ENCODE results near the gene RNASE7.
"Not testable (repeated sequence)": the region's sequence is repeated elsewhere in the genome, so short reads cannot be mapped to it uniquely, and the experiment has no call there.

The RNASE7 gene

DNA sequence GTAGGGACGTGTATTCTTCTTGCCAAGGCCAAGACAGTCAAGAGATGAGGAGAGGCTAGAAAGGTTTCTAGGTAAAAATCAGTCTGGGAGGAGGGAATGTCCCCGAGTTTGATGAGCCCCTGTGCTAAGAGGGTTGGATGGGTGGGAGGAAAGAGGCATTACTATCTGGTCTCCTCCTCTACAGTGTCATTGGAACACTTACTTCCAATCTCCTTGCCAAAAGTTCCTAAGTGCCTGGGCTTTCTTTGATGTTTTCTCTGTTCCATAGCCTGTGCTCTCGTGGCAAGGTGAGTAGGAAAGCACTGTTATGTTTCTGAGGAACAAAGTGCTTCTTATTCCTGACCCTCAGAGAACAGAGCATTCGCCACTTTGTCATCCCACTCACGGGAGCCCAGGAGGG, 7.5 kb upstream of the RNASE7 start, which contains the start of gene RNASE13:
Gene RNASE13 (minus strand): TSS at position 101 of the 400 bp plus-strand sequence. CDS start 519 bp downstream, outside the sequence.
- Histone ChIP-seq H3K4me1 (ENCODE audit: insufficient read depth, low read length) (peaks cover 13% of the 10 kb centered on the region), H3K9me3 (ENCODE audit: insufficient read depth, low read depth, low read length) (no peaks in the 10 kb centered on the region), H3K36me3 (ENCODE audit: insufficient read depth, low read length) (no peaks in the 10 kb centered on the region), H3K4me3 (ENCODE audit: low read length) (no peak within 1 kb of the TSS), H3K27ac (ENCODE audit: low read depth, low read length) (no peak within 1 kb of the TSS), H3K9ac (ENCODE audit: low read depth, low read length) (no peak within 1 kb of the TSS), H3K27me3 (ENCODE audit: insufficient read depth, low read length) (peaks cover 6% of the 10 kb centered on the region; the same call in 1 of the 2 replicates)
- WGBS = 86% methylated on average over 5 of the region's 5 CpGs

DNA sequence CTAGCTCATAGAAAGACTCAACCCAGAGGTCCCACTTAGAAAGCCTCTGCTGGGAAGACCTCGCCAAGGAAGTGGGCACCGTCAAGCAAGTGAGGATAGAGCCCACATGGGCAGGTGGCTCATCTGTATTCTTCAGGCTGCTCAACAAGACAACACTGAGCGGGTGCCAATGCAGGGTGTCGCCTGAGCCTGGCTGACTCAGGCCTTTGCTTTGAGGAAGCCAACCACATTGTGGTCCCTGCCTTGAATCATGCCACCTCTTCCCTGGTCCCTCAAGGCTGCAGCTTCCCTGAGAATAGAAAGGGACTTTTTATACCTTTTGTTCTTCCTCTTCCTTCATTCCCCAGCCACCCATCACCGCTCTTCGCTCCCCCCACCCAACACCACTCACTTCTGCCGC, 5.4 kb upstream of the RNASE7 start:
- Histone ChIP-seq H3K27ac (ENCODE audit: low read depth, low read length) (no peak overlapping the region), H3K9ac (ENCODE audit: low read depth, low read length) (no peak overlapping the region), H3K4me1 (ENCODE audit: insufficient read depth, low read length) (peaks cover 16% of the 10 kb centered on the region), H3K36me3 (ENCODE audit: insufficient read depth, low read length) (no peaks in the 10 kb centered on the region), H3K9me3 (ENCODE audit: insufficient read depth, low read depth, low read length) (no peaks in the 10 kb centered on the region), H3K27me3 (ENCODE audit: insufficient read depth, low read length) (peaks cover 6% of the 10 kb centered on the region; the same call in 1 of the 2 replicates), H3K4me3 (ENCODE audit: low read length) (no peak overlapping the region)
- 90% methylated on average over 7 of the region's 7 CpGs for WGBS

DNA sequence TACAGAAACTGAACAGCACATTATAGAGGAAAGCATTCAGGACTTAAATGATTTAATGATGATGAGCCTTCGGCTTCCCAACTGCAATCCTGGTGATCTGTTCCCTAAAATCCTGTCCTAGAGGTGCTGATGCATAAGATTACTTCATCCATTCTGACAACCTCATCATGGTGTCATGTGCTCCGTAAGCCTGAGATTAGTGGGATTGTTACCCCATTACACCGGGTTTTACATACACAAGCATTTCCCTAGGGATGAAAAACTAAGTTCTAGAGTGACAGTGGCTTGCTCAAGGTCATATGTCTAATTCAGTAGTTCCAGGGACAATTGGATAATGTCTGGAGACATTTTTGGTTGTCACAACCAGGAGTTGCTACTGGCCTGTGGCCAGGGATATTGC, 5.0 kb upstream of the RNASE7 start:
- Histone ChIP-seq H3K36me3 (ENCODE audit: insufficient read depth, low read length) (no peaks in the 10 kb centered on the region), H3K9ac (ENCODE audit: low read depth, low read length) (no peak overlapping the region), H3K4me3 (ENCODE audit: low read length) (no peak overlapping the region), H3K27ac (ENCODE audit: low read depth, low read length) (no peak overlapping the region), H3K27me3 (ENCODE audit: insufficient read depth, low read length) (peaks cover 4% of the 10 kb centered on the region; the same call in 1 of the 2 replicates), H3K9me3 (ENCODE audit: insufficient read depth, low read depth, low read length) (no peaks in the 10 kb centered on the region), H3K4me1 (ENCODE audit: insufficient read depth, low read length) (peaks cover 16% of the 10 kb centered on the region)
- 98% methylated on average over 3 of the region's 3 CpGs for WGBS

DNA sequence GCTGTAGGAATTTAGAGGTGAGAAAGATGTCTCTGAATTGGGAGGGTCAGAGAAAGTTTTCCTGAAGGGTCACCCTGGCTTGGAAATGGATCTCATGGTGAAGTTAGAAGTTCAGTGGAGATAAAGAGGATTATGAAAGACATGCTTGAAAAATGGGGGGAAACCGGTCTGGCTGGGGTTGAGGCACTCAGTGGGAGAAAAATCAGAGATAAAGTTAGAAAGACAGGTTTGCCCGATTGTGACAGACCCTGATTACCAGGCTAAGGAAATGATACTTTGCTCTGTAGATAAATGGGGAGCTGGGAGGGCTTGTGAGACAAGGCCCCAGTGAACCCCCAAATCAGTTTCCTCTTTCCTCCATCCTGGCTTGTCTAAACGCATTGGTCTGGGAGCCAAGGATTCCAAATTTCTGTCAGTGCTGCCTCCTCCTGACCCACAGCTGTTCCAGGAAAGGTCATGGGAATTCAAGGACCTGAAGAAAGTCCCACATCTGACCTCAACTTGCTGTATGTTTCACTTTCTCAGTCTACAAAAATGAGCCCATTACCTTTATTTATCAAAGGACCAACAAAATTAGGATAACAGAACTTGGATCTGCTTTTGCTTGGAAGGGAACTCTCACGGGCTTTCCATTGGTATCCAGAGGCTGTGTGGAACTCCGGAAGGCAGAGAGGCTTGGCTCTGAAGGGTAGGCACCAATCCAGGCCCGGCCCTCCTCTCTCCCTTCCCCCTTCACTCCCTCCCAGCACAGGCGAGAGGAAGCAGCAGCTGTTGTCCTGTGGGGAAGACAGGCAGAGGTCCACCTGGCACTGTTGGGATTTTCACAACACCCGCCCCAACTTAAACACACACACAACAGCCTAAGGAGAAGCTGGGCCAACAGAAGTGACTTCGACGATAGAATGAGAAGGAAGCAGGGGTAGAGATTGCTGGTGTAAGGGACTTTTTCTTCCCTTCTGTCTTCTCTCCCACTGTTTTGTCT, 3.4 kb upstream of the RNASE7 start:
- H3K27ac ChIP-seq (ENCODE audit: low read depth, low read length) = no peak overlapping the region
- WGBS = 37% methylated on average over 7 of the region's 10 CpGs
- H3K27me3 ChIP-seq (ENCODE audit: insufficient read depth, low read length) = no peaks in the 10 kb centered on the region
- no peak overlapping the region; the same call in 1 of the 2 replicates for H3K9ac ChIP-seq (ENCODE audit: low read depth, low read length)
- no peaks in the 10 kb centered on the region for H3K36me3 ChIP-seq (ENCODE audit: insufficient read depth, low read length)
- H3K4me3 ChIP-seq (ENCODE audit: low read length) = no peak overlapping the region
- no peaks in the 10 kb centered on the region for H3K9me3 ChIP-seq (ENCODE audit: insufficient read depth, low read depth, low read length)
- peaks cover 16% of the 10 kb centered on the region for H3K4me1 ChIP-seq (ENCODE audit: insufficient read depth, low read length)

DNA sequence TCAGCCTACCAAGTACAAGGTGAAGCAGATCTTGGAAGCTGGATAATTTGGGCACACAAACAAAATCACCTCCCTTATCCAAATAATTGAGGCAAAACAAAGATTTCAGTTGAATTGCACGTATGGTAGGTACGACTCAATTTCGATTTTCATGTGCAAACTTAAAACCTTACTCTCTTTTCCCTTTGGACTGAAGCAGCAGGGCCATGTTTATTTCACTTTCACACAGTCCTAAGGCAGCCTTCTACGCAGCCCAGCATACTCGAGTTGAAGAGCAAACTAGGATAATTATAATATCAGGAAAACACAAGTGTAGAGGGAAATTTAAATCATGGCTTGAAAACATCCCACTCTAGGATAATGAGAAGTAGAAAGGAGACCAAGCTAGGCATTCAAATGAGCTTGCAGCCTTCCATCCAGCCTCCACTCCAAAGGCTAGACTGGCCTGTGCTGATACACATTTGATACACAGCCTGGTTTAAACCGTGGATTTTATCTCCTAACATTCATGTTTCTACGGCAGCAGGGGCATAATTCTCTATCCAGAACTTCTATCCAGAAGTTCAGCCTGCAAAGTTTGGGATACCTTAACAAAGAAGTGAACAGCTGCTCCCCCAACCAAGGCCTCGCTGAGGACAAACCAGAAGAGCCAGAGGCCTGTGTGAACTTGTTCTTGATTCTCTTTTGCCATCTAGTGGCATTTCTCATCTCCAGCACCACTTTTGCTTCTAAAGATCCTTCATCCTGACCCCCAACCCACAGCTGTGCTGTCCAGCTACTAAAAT, 2.4 kb upstream of the RNASE7 start:
- Histone ChIP-seq H3K4me1 (ENCODE audit: insufficient read depth, low read length) (peaks cover 16% of the 10 kb centered on the region), H3K27me3 (ENCODE audit: insufficient read depth, low read length) (no peaks in the 10 kb centered on the region), H3K4me3 (ENCODE audit: low read length) (no peak overlapping the region), H3K36me3 (ENCODE audit: insufficient read depth, low read length) (no peaks in the 10 kb centered on the region), H3K27ac (ENCODE audit: low read depth, low read length) (no peak overlapping the region), H3K9me3 (ENCODE audit: insufficient read depth, low read depth, low read length) (no peaks in the 10 kb centered on the region), H3K9ac (ENCODE audit: low read depth, low read length) (no peak overlapping the region)
- 61% methylated on average over 6 of the region's 8 CpGs for WGBS

DNA sequence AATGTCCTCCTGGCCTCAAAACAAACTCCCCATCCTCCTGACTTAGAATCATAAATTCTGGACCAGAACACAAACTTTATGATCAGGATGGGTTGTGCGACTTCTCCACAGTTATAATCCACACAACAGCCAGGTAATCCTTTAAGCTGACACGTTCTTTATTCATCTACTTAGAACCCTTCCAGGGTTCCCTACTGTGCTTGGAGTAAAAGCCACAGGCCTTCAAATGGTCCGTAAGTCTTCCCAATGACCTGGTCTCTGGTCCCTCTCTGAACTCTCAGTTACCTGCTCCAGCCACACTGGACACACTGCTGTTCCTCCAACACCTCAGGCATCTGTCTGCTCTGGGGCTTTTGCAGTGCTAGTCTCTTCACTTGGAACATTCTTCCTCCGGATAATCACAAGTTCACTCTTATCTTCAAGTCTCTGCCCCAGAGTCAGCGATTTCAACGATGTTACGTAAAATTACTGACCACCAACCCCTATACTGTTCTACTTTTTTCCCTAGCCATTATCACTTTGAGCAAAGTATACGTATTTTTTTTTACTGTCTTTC, 1.7 kb upstream of the RNASE7 start:
- Histone ChIP-seq H3K27me3 (ENCODE audit: insufficient read depth, low read length) (no peaks in the 10 kb centered on the region), H3K36me3 (ENCODE audit: insufficient read depth, low read length) (no peaks in the 10 kb centered on the region), H3K27ac (ENCODE audit: low read depth, low read length) (no peak overlapping the region), H3K9me3 (ENCODE audit: insufficient read depth, low read depth, low read length) (no peaks in the 10 kb centered on the region), H3K4me3 (ENCODE audit: low read length) (no peak overlapping the region), H3K4me1 (ENCODE audit: insufficient read depth, low read length) (peaks cover 16% of the 10 kb centered on the region), H3K9ac (ENCODE audit: low read depth, low read length) (no peak overlapping the region)
- WGBS = 78% methylated on average over 8 of the region's 8 CpGs

DNA sequence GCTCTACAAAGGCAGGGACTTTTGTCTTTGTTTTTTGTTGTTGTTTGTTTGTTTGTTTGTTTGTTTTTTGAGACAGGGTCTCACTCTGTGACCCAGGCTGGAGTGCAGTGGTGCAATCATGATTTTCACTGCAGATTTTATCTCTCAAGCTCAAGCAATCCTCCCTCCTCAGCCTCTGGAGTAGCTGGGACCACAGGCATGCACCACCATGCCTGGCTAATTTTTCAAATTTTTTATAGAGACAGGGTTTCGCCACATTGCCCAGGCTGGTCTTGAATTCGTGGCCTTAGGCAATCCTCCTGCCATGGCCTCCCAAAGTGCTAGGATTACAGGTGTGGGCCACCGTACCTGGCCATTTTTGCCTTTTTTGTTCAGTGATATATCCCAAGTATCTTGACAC, 1.2 kb upstream of the RNASE7 start:
- not testable (repeated sequence) for H3K36me3 ChIP-seq (ENCODE audit: insufficient read depth, low read length); H3K27ac ChIP-seq (ENCODE audit: low read depth, low read length); H3K27me3 ChIP-seq (ENCODE audit: insufficient read depth, low read length); H3K4me3 ChIP-seq (ENCODE audit: low read length); H3K9me3 ChIP-seq (ENCODE audit: insufficient read depth, low read depth, low read length); H3K9ac ChIP-seq (ENCODE audit: low read depth, low read length)
- H3K4me1 ChIP-seq (ENCODE audit: insufficient read depth, low read length) = peaks cover 16% of the 10 kb centered on the region
- WGBS = 92% methylated on average over 3 of the region's 3 CpGs

DNA sequence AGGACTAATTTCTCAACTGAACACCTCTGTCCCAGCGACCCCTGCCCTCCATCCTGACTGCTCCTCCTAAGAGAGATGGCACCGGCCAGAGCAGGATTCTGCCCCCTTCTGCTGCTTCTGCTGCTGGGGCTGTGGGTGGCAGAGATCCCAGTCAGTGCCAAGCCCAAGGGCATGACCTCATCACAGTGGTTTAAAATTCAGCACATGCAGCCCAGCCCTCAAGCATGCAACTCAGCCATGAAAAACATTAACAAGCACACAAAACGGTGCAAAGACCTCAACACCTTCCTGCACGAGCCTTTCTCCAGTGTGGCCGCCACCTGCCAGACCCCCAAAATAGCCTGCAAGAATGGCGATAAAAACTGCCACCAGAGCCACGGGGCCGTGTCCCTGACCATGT, 756 bp downstream of the RNASE7 start:
- 88% methylated on average over 8 of the region's 8 CpGs for WGBS
- Histone ChIP-seq H3K4me1 (ENCODE audit: insufficient read depth, low read length) (peaks cover 16% of the 10 kb centered on the region), H3K4me3 (ENCODE audit: low read length) (no peak overlapping the region)

DNA sequence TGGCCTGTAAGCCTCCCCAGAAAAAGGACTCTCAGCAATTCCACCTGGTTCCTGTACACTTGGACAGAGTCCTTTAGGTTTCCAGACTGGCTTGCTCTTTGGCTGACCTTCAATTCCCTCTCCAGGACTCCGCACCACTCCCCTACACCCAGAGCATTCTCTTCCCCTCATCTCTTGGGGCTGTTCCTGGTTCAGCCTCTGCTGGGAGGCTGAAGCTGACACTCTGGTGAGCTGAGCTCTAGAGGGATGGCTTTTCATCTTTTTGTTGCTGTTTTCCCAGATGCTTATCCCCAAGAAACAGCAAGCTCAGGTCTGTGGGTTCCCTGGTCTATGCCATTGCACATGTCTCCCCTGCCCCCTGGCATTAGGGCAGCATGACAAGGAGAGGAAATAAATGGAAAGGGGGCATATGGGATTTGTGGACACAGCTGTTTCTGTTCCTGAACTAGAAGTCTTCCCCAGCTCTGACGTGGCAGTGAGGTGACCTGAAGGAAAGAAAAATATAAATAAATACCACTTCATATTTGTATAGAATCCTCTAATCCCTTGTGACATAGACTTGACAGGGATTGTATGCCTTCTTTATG, 1.3 kb downstream of the RNASE7 start:
- Histone ChIP-seq H3K27me3 (ENCODE audit: insufficient read depth, low read length) (no peaks in the 10 kb centered on the region), H3K9ac (ENCODE audit: low read depth, low read length) (no peak overlapping the region), H3K4me1 (ENCODE audit: insufficient read depth, low read length) (peaks cover 15% of the 10 kb centered on the region), H3K9me3 (ENCODE audit: insufficient read depth, low read depth, low read length) (no peaks in the 10 kb centered on the region), H3K27ac (ENCODE audit: low read depth, low read length) (no peak overlapping the region), H3K36me3 (ENCODE audit: insufficient read depth, low read length) (no peaks in the 10 kb centered on the region), H3K4me3 (ENCODE audit: low read length) (no peak overlapping the region)
- WGBS = 83% methylated on average over 1 of the region's 2 CpGs

More for the DNA sequence above, 756 bp downstream of the RNASE7 start:
- no peaks in the 10 kb centered on the region for H3K27me3 ChIP-seq (ENCODE audit: insufficient read depth, low read length)
- H3K27ac ChIP-seq (ENCODE audit: low read depth, low read length) = no peak overlapping the region
- no peaks in the 10 kb centered on the region for H3K9me3 ChIP-seq (ENCODE audit: insufficient read depth, low read depth, low read length)
- H3K36me3 ChIP-seq (ENCODE audit: insufficient read depth, low read length) = no peaks in the 10 kb centered on the region
- H3K9ac ChIP-seq (ENCODE audit: low read depth, low read length) = no peak overlapping the region

DNA sequence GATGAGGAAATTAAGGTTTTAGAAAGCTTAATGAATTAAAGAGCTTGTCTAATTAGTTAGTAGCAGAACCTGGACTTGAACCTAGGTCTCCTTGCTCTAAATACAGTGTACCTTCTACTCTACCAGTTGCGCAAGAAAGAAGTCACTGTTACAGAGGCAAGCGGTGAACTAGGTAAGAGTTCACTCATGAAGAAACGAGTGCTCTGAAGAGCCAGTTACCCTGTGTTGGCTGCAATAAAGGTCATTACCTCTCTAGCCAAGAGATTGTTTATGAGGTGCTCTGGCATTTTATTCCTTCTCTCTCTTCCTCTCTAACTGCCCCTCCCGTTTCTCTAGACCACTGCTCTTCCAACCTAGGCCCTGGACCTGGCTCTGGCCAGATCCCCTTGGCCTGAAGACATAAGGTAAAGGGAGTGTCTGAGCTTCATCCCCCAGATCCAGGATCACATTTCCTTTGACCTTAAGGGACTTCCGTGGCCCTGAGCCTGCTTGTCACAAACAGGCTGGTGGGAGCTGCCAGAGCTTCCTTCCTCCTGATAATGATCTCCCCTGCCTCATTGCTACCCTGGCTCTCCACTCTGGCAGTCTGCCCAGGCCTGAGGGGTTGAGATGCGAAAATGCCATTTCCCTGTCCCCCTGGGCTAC, 1.9 kb downstream of the RNASE7 start:
- Histone ChIP-seq H3K9ac (ENCODE audit: low read depth, low read length) (no peak overlapping the region), H3K36me3 (ENCODE audit: insufficient read depth, low read length) (no peaks in the 10 kb centered on the region), H3K4me3 (ENCODE audit: low read length) (no peak overlapping the region), H3K27me3 (ENCODE audit: insufficient read depth, low read length) (no peaks in the 10 kb centered on the region), H3K27ac (ENCODE audit: low read depth, low read length) (no peak overlapping the region), H3K9me3 (ENCODE audit: insufficient read depth, low read depth, low read length) (no peaks in the 10 kb centered on the region), H3K4me1 (ENCODE audit: insufficient read depth, low read length) (peaks cover 9% of the 10 kb centered on the region)
- WGBS = 89% methylated on average over 6 of the region's 6 CpGs

Measured in HUES64 (cell line).